HG03103 (cell line): Measurements from ENCODE around the gene GGT6.

Experiments
- ATAC-seq: cut with Tn5 transposase; IDR thresholded peaks from one replicate; pipeline ENCODE4 v1.9.1; 2021; ENCODE audit warnings: low read depth; ENCODE audit not compliant: unreplicated experiment

Gene GGT6

GRCh38 chr17:4541328-4542002 is 18.9 kb downstream of the GGT6 start:
- ATAC-seq = no peak

- no peak for ATAC-seq
Measured at GRCh38 chr17:4540687-4541327, 19.6 kb downstream of the GGT6 start.

DNA sequence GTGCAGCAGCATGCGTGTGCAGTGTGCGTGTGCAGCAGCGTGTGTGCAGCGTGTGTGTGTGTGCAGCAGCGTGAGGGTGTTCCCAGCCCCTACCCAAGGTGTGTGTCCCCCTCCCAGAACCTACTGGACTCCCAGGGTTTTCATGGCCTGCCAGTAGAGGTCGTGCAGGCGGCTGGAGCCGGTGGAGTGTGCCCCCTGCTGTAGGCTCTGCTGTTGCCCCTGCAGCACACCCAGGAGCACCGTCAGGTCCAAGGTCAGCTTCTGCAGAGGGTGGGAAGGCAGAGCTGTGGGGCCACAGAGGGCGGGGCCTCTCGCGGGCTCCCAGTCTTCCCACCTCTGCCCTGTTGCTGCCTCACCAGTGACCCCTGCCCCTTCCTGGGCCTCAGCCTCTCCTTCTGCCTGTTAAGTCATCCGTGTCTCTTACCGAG is 20.1 kb downstream of the GGT6 start:
- no peak for ATAC-seq

DNA sequence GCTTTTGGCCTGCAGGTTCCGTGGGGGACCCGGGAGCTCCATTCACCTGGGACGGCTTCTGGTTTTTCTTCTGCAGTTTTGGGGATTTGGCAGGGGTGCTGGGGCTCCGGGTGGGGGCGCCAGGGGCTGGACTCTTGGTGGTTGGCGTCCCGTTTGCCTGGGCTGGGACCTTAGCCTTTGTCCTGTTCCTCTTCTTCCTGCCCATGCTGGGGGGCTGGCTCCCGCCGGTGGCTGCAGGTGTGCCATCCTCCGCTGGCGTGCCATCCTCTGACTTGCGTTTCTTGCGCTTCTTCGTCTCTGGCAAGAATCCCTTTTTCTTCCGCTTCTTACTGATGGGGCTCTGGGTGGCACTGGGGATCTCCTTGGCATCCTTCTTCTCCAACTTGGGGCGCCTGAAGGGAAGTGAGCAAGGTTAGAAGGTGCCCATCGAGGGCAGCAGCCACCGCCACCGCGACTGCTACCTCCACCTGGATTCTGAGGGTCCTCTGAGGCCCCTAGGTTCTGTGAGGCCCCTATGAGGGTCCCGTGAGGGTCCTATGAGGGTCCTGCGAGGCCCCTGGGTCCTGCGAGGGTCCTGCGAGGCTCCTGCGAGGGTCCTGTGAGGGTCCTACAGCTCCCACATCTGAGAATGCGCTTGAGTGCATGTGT is 20.7 kb downstream of the GGT6 start:
- ATAC-seq = no peak

GRCh38 chr17:4539025-4539424 is 21.4 kb downstream of the GGT6 start:
- ATAC-seq = no peak

DNA sequence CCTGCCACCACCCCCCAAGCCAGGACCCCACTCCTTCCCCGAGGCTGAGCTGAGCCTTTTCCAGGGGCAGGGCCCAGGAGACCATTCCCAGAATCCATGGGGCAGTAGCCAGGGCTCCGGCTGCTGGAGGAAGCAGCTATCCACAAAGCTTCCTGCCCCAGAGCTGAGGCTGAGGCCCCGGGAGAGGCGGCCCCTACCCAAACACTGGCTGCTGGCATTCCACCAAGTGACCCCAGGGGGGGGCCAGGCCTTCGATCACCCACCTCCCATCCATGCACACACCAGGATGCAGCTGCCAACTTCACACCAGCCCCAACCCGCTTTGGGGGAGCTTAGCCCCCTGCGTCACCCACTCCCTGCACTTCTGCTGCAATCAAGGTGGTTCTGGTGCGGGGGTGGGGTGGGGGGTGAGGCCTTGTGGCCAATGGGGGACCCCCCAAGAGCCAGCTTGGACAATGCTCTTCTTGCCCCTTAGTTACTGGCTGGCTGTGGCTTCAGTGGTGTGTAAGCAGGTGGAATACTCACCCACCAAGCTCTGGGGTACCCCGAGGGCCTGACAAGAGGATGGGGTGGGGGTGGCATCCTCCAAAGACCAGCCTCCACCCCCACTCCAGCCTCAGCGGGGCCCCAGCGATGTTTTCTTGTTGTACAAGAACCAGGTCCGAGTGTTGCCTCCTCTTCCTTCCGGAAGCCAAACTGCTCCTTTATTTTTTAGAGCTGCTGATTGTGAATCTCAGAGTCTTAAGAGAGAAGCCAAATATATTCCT is 22.0 kb downstream of the GGT6 start:
- no peak for ATAC-seq

DNA sequence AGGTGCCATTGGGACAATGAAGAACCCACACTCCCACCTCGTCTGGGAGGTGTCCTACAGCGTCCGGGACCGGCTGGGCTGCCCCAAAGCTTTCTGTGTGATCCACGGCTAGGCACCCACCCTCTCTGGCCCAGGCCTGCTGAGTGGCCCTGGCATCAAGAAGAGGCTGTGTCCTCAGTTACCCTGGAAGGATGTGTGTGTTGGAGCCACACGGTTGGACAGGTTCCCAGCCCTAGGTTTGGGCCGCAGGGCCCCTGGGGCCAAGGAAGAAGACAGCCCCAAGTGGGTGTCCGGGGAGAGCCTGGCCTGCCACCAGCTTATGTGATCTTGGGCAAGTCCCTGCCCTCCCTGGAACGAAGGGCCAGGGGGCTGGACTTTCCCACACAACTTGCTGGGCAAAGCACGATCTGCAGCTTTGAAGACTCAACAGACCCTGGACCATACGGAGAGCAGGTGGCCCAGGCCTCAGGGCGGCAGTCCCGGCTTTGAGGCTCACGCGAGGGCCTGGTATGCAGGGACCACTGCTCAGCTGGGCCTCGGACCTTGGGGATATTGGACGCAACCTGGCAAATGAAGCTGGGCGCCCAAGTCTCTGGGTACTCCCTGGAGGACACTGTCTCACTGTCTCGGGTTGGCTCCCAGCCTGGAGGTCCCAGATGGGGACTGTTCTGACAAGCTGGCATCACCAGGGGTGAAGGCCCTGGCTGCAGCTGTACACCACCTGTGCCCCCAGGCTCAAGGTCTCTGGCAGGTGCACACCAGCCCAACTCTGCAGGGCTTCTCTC is 22.7 kb downstream of the GGT6 start:
- ATAC-seq = no peak

DNA sequence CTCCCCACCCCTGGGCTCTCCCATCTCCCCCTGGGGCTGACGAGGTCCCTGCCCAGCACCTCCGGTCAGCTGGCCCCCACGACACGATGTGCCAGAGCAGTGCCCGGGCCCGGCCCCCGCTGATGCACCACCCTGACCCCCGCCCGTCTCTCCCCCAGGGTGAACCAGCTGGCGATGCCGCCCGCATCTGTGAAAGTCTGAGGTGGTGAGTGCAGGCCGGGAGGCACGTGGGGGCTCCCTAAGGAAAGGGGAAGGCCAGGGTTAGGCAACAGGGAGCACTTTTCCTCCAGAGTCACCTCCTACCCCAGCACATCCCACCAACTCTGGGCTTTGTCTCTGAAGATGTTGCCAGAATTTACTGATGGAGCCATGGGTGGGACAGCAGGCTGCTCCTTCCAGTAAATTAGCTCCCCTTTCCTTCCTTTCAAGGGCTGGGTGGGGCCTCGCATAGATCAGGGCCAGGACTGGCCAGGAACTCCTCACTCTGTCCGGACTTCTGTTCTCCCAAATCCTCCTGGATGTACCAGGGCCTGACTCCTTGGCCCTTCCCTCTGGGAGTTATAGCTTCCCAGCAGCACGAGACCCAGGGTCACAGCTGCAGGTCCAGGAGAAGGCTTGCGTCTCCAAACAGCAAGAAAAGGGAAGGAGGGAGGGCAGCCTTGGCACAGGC is 23.5 kb downstream of the GGT6 start:
- ATAC-seq = no peak

GRCh38 chr17:4536259-4536741 is 24.1 kb downstream of the GGT6 start:
- ATAC-seq = no peak

DNA sequence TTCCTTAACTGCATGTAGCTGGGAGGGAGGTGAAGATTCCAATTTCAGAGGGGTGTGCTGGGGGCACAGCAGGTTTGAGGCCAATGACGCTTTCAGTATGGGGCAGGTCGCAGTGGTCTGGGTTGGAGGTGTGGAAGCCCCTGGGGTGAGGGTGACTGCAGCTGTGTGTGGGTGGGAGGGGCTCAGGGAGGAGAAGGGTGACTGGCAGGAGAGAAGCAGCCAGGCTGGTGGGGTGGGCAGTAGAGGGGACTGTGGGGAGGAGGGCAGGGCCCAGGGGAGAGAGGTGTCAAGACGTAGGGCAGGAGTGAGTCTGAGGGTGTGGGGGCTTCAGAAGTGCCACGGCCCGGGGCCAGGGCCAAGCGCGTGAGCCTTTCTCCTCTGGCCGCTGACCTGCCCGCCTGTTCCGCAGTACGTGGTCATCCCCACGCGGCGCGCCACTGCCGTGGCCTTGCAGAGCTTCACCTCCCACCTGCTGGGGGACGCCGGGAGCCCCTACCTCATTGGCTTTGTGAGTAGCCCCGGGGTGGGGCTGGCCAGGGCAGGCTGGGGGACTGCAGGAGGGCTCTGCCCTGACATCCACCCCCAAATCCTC is 24.6 kb downstream of the GGT6 start:
- ATAC-seq = no peak

DNA sequence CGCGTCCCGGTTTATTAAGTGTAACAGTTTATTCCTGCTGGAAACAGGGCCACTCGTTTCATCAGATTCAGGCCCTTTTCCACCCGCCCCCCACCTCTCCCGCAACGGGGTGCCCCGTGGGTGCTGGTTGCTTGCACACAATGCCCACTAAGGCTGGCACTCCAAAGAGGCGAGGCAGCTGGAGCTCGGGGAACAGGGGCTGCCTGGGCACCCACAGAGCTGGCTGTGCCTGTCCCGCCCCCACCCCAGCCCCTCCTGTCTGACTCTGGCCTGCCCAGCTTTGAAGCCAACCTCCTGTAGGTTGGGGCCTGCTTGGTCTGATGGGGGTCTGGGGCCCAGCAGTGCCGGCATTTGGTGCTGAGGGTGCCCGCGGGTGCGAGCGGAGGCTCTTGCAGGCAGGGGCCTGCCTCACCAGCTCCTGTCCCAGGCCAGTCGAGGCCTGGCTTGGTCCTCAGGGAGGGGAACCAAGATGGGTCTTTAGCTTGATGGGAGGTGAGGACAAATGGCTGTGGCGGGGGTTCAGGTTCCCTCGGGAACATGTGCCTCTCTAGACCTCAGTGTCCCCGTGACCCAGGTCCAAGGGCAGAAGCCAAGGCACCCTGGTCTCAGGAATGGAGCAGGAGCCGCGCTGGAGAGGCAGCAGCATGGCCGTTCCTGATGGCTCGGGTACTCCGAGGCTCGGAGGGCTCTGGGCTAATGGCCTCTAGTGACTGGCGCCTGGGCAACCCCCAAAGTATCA is 25.3 kb downstream of the GGT6 start:
- ATAC-seq = no peak

- ATAC-seq = no peak
Measured at GRCh38 chr17:4534515-4534914, 25.9 kb downstream of the GGT6 start.

DNA sequence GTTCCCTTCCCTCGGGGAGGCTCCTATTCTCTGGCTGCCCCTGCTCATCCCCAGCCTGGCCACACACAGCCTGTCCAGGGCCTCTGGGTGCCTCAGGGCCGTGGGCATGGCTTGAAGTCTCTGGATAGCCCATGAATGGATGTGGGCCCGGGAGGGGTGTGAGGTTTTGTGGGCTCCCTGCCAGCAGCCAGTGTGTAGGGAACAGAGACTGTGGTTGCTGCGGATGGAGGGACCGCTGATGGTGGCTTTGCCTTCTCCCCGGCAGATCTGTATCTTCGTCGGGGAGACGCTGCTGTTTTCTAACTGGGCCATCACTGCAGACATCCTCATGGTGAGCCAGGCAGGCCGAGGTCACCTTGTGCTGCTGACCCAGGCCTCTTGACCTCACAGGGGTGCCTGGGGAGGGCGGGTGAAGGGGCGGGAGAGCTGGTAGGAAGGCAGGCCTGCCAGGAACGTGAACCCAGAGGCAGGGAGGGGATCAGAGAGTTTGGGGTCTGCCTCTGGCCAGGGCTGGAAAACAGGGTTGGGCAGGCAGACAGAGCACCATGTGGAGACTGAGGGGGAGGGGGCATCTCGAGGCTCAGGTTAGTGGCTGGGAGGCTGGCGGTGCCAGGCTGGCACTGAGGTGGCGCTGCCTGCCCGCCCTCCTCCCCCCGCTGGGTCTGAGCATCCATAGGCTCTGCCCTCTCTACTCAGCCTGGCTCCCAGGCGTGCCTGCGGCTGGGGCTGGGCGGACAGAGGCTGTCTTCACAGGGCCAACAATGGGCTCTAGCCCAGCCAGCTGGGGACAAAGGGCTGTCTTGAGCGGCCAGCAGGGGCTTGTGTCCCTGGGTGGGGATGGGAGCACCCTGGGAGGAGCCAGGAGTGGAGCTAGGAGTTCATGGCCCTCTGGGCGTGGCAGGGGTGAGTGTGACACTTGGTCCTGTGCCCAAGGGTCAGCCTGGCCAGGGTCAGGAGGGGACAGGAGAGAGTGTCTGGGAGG is 26.6 kb downstream of the GGT6 start:
- no peak for ATAC-seq

GRCh38 chr17:4532860-4533522 is 27.4 kb downstream of the GGT6 start:
- no peak for ATAC-seq

DNA sequence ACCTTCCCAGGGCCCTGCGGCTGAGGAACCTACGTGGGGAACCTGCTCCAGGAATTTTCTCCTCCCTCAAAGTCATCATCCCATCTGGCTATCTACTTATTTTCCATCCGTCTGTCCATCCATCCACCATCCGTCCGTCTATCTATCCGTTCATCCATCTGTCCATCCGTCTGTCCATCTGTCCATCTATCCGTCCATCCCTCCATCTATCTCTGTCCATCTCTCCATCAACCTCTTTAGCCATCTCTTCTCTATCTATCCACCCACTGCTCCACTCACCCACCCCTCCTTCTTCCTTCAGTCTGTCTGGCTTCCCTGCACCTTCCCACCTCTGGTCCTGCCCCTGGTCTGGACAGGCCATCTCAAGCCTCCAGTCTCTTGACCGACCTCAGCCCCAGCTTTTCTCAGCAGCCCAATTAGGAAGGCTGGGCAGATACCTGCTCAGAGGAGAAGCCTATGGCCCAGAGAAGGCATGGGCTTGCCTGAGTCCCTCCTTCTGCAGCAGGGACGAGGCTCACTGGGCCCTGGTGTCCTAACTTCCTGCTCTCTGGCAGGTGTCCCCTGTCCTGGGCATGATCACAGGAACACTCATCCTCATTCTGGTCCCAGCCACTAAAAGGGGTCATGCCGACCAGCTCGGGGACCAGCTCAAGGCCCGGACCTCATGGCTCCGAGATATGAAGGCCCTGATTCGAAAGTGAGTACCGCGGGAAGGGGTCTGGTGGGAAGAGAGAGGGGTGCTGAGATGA is 28.2 kb downstream of the GGT6 start:
- ATAC-seq = no peak
